CD4-positive, alpha-beta T cell (primary cell): ENCODE data around the gene TMPRSS11D. TPM values are rescaled to one million over a fixed set of nuclear protein-coding genes. Genes with fewer than 3 reads are reported as not detected.

Experiments used
- ATAC-seq: fragments of 200-7000 bp; cut with Tn5 transposase; one replicate; pipeline ENCODE4 v1.10.0; 2022; ENCODE audit warnings: mild to moderate bottlenecking; ENCODE audit not compliant: poor library complexity
- CTCF ChIA-PET: fragments of 350-600 bp; sonication (Branson Sonifier 250); formaldehyde crosslinking; loops from one replicate; lab custom pipeline; 2021; ENCODE audit warnings: antibody characterized with exemption, inconsistent platforms; lab: Charles Lee
- POLR2A ChIA-PET: fragments of 350-600 bp; sonication (Branson Sonifier 250); formaldehyde crosslinking; loops from one replicate; lab custom pipeline; 2021; ENCODE audit warnings: antibody characterized with exemption, inconsistent platforms; lab: Charles Lee
- DNase-seq, 14 experiments: peaks; one replicate each; pipeline ENCODE4 v3.0.0-alpha.2; 2013 to 2020; ENCODE audit warnings: mixed read lengths in 2 of 14
- H3K27ac ChIP-seq, 2 donors: one replicate each; pipeline versions ENCODE4 v1.5.1 to v1.7.0; 2013; ENCODE audit warnings: low read length in 2 of 2, low read depth in 1 of 2, mild to moderate bottlenecking in 1 of 2
- H3K27me3 ChIP-seq, 2 experiments: 1 replicate in 1 of 2; 2 replicates in 1 of 2; pipeline versions ENCODE4 v1.6.1 to v1.7.0; 2013; ENCODE audit warnings: low read length in 2 of 2, control low read depth in 1 of 2, mild to moderate bottlenecking in 1 of 2, moderate library complexity in 1 of 2; ENCODE audit not compliant: insufficient read depth in 2 of 2, control insufficient read depth in 1 of 2
- H3K36me3 ChIP-seq: one replicate; pipeline ENCODE4 v1.6.1; 2013; ENCODE audit warnings: low read length, control low read depth; ENCODE audit not compliant: insufficient read depth
- H3K4me1 ChIP-seq: one replicate; pipeline ENCODE4 v1.6.1; 2013; ENCODE audit warnings: low read length, control low read depth; ENCODE audit not compliant: insufficient read depth
- H3K4me3 ChIP-seq: one replicate; pipeline ENCODE4 v1.5.1; 2013; ENCODE audit warnings: mild to moderate bottlenecking, low read length, moderate library complexity
- H3K9me3 ChIP-seq, 2 experiments: 1 replicate in 1 of 2; 2 replicates in 1 of 2; pipeline versions ENCODE4 v1.6.1 to v1.7.0; 2013; ENCODE audit warnings: low read length in 2 of 2, mild to moderate bottlenecking in 2 of 2, control low read depth in 1 of 2, moderate library complexity in 1 of 2; ENCODE audit not compliant: control insufficient read depth in 1 of 2, insufficient read depth in 1 of 2
- H3K27ac Mint-ChIP-seq: one replicate; pipeline ENCODE4 v1.8.0; 2020; ENCODE audit warnings: mixed read lengths
- H3K27me3 Mint-ChIP-seq: one replicate; pipeline ENCODE4 v1.8.0; 2021; ENCODE audit warnings: mixed read lengths
- H3K36me3 Mint-ChIP-seq: one replicate; pipeline ENCODE4 v1.8.0; 2021; ENCODE audit warnings: low read depth, mixed read lengths
- H3K4me1 Mint-ChIP-seq: one replicate; pipeline ENCODE4 v1.8.0; 2021; ENCODE audit warnings: low read depth, mixed read lengths
- H3K4me3 Mint-ChIP-seq: one replicate; pipeline ENCODE4 v1.8.0; 2020; ENCODE audit warnings: mild to moderate bottlenecking, mixed read lengths
- H3K9me3 Mint-ChIP-seq: one replicate; pipeline ENCODE4 v1.8.0; 2020; ENCODE audit warnings: mixed read lengths
- CTCF ChIP-seq: fragments of 200-600 bp; IDR thresholded peaks from one replicate; pipeline ENCODE4 v1.8.0; 2022; ENCODE audit warnings: antibody characterized with exemption, mild to moderate bottlenecking
- intact Hi-C, 2 experiments: fragments of 100-400 bp; cut with DNase I in 1 of 2; cut with micrococcal nuclease in 1 of 2; formaldehyde crosslinking; loops; one replicate each; pipeline versions ENCODE4 v1.15.1 to v1.9.0; 2023 to 2025; cut with DNase I, micrococcal nuclease
- total RNA-seq, 174 experiments: library from RNA in 2 of 174; stranded (reverse) in 2 of 174; gene quantifications; one replicate each; pipeline ENCODE4 v1.2.3 and lab custom pipeline; 2021 to 2026

TMPRSS11D gene
- total RNA-seq, 2 experiments from 2014 or later = not detected

- Mint-ChIP-seq H3K9me3 (peaks cover 2% of the 10 kb centered on the region), H3K36me3 (no peaks in the 10 kb centered on the region), H3K4me3 (no peak overlapping the region), H3K27me3 (peaks cover 9% of the 10 kb centered on the region), H3K4me1 (no peaks in the 10 kb centered on the region), H3K27ac (no peak overlapping the region)
- DNase-seq (no peak), ATAC-seq (no peak)
- intact Hi-C loops = loop anchor here in 1 of 2 experiments (2.0 kb wide), 1 partner anchor 359 kb away; no protein-coding TSS in a partner anchor
- Histone ChIP-seq H3K4me3 (no peak overlapping the region), H3K36me3 (no peaks in the 10 kb centered on the region), H3K4me1 (no peaks in the 10 kb centered on the region), H3K9me3 (no peaks in the 10 kb centered on the region), H3K27ac (no peak overlapping the region), H3K27me3 (peaks cover 0 to 13% of the 10 kb centered on the region in 2 experiments)
- CTCF ChIA-PET = no interaction called here
- TF ChIP-seq CTCF = no peak
- POLR2A ChIA-PET = no interaction called here
These were observed 23.8 kb upstream of the TMPRSS11D start for GRCh38 chr4:67907650-67908049.

GRCh38 chr4:67899096-67899495, 15.3 kb upstream of the TMPRSS11D start:
- Mint-ChIP-seq H3K27ac (no peak overlapping the region), H3K4me3 (no peak overlapping the region), H3K36me3 (no peaks in the 10 kb centered on the region), H3K27me3 (no peaks in the 10 kb centered on the region), H3K4me1 (no peaks in the 10 kb centered on the region), H3K9me3 (peaks cover 2% of the 10 kb centered on the region)
- ATAC-seq (no peak), DNase-seq (no peak)
- Histone ChIP-seq H3K36me3 (no peaks in the 10 kb centered on the region), H3K9me3 (peaks cover 0 to 9% of the 10 kb centered on the region in 2 experiments), H3K4me1 (no peaks in the 10 kb centered on the region), H3K27ac (no peak overlapping the region), H3K27me3 (no peaks in the 10 kb centered on the region), H3K4me3 (no peak overlapping the region)
- intact Hi-C loops = no loop called here
- CTCF ChIA-PET = no interaction called here
- POLR2A ChIA-PET = no interaction called here
- no peak for TF ChIP-seq CTCF

GRCh38 chr4:67897686-67898085, 13.9 kb upstream of the TMPRSS11D start:
- Histone ChIP-seq H3K9me3 (peaks cover 0 to 9% of the 10 kb centered on the region in 2 experiments), H3K27ac (no peak overlapping the region), H3K4me3 (no peak overlapping the region), H3K4me1 (no peaks in the 10 kb centered on the region), H3K27me3 (no peaks in the 10 kb centered on the region), H3K36me3 (no peaks in the 10 kb centered on the region)
- DNase-seq = no peak
- ChIA-PET CTCF (no interaction called here), POLR2A (no interaction called here)
- TF ChIP-seq CTCF = no peak
- intact Hi-C loops = no loop called here
- Mint-ChIP-seq H3K4me1 (no peaks in the 10 kb centered on the region), H3K27ac (no peak overlapping the region), H3K36me3 (no peaks in the 10 kb centered on the region), H3K9me3 (peaks cover 2% of the 10 kb centered on the region), H3K27me3 (no peaks in the 10 kb centered on the region), H3K4me3 (no peak overlapping the region)
- no peak for ATAC-seq
